Amygdala (tissue), 56 donors: ENCODE results near the gene WDR62.
"Not testable (repeated sequence)": the region's sequence is repeated elsewhere in the genome, so short reads cannot be mapped to it uniquely, and the experiment has no call there.

Experiments
- DNase-seq, 56 donors: peaks; one replicate each; lab custom pipeline; 2025; lab: John Stamatoyannopoulos, UW

The WDR62 gene

DNA sequence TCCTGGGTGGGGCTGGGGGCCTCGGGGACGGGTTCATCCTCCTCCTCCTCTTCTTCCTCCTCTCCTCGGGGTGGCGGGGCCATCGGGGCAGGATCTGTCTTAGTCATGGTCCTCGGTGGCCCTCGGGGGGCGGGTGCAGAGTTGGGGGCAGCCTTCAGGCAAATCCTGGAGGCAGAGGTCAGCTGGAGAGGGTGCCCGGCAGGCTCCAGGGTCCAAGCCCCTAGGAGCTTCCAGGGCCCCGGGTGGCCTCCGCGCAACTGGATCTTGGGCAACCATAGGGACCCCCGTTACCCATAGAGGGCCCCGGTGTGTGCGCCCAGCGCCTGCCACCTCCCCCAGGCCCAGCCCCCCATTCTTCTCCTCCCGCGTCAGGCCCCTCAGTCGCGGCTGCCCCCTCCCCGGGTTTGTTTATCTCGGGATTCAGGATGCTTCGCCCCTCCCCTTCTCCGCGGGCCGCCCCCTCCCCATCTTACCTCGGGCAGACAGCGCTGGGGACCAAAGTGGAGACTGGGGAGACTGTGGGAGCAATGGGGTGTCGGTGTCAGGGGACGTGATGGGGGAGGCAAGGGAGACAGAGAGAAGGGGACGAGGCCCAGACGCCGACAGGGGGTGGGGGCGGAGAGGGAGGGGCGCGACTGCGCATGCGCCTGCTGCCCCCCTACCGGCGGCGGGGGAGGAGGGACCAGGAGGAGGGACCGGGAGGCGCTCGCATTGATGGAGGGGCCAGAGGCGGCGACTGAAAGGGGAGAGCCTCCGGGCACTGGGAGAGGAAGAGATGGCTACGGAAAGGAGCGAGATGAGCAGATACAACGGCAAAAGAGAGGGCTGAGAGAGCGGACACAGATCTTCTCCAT lies 22.2 kb upstream of the WDR62 start, which contains the start of gene CLIP3:
TSS of gene CLIP3 (minus strand) at position 623 of the 854 bp plus-strand sequence. CDS start at position 107, 516 bp downstream.
- peak in 55 of 56 donors; percentile 25 to 89 (median 74) for DNase-seq

DNA sequence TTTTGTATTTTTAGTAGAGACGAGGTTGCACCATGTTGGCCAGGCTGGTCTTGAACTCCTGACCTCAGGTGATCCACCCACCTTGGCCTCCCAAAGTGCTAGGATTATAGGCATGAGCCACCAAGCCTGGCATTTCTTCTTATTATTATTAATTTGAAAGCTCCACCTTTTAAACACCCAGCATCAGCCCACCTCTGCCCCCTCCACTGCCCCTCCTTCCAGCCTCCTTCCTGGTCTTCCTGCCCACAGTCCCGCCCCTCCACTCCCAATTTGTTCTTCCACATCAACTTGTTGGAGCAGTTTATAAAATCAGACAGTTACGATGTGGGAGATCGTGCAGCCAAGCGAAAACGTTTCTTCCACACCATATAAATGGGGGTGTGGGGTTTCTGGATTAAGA lies 14.2 kb upstream of the WDR62 start:
- no peak for DNase-seq

DNA sequence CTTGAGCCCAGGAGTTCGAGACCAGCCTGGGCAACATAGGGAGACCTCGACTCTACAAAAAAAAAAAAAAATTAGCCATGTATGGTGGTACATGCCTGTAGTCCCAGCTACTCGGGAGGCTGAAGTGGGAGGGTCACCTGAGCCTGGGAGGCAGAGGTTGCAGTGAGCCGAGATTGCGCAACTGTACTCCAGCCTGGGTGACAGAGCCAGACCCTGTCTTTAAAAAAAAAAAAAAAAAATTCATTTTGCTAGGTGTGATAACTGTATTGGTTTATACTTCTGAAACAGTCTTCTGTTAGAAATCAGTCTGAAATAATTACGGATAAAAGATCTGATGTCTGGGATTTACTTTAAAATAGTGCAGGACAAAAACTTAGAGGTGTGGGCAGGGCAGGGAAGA lies 13.6 kb upstream of the WDR62 start:
- DNase-seq, result not testable (repeated sequence)

DNA sequence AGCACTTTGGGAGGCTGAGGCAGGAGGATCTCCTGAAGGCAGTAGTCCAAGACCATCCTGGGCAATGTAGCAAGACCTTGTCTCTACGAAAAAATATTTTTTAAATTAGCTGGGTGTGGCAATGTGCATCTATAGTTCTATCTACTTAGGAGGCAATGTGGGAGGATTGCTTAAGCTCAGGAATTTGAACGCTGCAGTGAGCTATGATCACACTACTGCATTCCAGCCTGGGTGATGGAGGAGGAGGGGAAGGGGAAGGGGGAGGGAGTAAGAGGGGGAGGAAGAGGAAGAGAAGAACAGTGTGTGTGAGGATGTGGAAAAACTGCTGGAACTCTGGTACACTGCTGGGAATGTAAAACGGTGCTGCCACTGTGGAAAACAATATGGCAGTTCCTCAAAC lies 12.9 kb upstream of the WDR62 start:
- DNase-seq, result no peak

DNA sequence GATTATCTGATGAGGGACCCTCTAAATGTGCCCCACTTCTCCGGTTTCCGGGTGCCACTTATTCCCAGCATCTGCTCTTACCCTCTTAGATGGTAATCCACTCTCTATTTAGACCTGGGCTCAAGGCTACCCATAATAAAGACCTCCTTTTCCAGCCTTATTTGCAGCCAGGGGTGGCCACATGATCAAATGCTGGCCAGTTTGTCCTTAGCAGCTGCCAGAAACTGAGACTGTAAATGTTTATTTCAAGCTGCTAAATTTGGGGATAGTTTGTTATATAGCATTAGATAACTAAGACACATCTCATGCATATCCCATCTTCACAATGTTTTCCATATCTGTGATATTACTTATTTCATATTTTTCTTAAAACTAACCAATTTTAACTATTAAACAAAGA lies 10.7 kb upstream of the WDR62 start:
- peak in 11 of 56 donors; percentile 2 to 38 (median 14) for DNase-seq

DNA sequence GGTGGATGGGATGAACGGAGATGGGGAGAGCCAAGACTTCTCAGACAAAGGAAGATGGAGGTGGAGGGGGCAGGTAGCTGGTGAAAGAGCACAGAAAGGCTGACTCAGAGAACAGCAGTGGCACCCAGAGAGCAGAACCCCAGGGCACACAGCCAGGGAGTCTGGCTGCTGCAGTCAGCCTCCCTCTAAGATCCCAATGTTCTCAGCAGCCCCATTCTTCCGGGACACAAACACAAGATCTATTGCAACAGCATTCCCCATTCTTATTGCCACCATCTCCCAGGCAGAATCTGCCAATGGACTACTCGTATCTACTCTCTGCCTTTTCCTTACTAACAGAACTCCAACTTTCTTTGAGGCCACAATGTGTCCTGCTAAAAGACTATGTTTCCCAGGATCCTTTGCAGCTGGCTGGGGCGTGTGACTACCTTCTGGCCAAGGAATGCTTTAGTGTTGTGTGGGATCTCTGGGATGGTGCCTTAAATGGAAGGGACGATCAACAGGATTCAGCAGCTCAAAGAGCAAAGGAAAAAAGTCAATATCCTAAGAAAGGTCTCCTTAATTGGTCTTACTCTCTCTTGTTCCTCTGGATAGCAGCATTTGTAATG lies 8.2 kb upstream of the WDR62 start:
- DNase-seq, result peak in 15 of 56 donors; percentile 6 to 58 (median 18)

DNA sequence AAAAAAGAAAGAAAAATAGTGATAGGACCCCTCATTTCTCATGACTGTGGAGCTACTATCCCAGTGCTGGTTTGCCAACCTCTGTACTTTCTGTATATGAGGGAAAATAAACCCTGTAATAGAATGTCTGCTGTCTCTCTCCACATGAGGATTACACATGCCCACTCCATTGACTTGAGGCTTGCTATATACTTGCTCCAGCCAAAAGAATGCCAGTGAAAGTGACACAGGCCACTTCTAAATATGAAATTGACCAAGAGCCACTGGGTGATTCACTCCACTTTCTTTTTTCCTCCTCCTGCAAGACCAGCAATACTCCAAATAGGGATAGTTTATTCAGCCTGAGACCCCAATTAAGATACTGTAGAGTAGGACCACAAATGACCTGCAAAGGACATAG lies 6.9 kb upstream of the WDR62 start:
- no peak for DNase-seq

DNA sequence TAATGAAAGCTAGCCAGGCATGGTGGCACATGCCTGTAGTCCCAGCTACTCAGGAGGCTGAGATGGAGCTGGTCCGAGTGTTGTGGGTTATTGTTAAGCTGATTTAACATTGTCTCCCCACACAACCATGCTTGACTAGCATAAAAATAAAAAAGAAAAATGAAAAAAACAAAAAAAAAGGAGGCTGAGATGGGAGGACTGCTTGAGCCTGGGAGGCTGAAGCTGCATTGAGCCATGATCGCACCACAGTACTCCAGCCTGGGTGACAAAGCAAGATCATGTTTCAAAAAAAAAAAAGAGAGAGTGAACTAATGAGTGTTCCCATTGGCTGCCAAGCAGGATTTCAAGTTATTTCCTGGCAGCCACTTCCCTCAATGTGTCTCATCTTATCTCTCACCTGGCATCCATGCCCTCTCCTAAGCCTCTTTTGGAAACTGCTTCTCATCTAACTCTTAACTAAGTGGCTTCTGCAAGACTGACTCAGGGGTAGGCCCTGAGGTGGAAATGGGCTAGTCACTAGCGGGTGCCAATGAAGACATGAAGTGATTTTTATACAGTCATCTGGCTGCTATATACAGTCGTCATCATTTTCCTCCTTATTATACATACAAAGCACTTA lies 5.5 kb upstream of the WDR62 start:
- DNase-seq, result no peak

DNA sequence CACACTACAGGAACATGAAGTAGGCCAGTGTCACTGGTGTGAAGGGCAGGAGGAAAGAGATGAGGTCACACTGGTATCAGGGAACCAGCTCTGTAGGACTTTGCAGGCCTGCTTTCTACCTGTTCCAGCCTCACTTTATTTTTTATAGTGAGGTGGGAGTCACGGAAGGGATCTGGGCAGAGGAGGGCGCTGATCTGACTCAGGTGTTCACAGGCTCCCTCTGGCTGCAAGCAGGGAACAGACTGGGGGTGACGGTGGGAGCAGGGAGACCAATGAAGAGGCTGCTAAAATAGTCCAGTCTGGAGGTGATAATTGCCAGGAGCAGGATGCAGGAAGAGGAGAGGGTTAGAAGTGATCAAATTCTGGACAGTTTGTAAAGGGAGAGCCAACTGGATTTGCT lies 3.5 kb upstream of the WDR62 start:
- DNase-seq, result peak in 2 of 56 donors; percentile 8 to 15

DNA sequence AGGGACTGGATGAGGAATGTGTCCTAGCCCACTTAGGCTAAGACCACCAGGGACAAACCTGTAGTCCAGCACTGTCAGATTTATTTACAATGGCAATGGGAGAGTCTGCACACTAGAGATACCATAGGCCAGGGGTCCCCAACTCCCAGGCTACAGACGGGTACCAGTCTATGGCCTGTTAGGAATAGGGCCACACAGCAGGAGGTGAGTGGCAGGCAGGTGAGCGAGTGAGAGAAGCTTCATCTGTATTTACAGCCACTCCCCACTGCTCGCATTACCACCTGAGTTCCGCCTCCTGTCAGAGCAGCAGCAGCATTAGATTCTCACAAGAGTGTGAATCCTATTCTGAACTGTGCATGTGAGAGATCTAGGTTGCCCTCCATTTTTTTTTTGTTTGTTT lies 3.1 kb upstream of the WDR62 start:
- DNase-seq, result no peak

DNA sequence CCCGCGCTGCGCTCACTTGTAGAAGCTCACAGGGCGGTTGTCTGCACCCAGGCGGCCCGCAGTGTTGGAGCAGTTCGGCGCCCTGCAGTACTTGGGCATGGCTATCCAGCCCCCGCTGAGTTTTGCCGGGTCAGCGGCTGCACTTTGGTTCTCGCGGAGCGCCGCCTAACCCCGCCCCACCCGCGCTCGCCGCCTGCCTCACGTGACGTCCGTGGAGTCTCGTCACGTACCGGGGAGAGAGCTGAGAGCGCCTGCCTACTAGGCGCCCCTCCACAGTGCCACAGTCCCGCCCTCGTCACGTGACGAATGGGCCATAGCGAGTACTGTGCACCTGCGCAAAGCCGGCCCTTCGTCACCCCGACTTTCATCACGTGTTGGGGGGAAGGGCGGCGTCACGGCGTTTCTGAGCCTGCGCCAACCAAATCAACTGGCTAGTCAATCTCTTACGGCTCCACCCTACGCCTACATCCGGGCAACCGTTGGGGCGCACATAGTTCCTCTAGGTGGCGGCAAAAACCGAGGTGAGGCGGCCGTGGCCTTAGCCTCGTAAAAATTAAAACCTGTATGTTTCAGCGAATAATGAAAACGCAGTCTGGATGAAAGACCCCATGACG lies 471 bp upstream of the WDR62 start, which contains the start of gene THAP8:
TSS of gene THAP8 (minus strand) at position 167 of the 614 bp plus-strand sequence. CDS start at position 99, 68 bp downstream.
- peak; percentile 94 to 100 (median 99) for DNase-seq

DNA sequence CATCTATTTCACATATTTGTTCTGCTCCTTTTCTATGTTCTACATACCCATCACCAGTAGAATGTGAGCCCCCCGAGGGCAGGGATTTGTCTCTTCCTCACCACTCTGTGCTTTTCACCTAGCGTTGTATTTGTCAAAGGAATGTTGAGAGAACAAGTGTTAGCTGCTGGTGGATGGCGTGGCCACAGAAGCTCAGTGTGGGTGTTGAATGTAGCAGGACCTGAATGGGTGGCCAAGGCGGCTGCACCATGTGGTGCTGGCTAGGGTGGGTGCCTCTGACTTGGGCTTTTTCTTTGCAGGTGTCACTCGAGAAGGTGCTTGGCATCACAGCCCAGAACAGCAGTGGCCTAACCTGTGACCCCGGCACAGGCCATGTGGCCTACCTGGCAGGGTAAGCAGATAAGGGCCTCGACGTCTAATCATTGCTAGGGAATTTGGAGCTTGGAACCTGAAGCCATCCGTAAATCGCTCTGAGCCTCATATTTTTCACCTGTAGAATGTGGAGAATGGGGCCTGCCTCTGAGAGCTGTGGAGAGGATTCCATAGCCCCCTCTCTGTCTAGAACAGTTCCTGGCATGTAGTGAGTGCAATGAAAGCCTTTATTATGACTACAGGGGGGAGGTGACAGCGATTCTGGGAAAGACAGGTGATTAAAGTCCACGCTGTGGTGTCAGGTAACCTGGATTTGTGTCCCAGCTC lies 3.9 kb downstream of the WDR62 start:
- DNase-seq, result no peak

DNA sequence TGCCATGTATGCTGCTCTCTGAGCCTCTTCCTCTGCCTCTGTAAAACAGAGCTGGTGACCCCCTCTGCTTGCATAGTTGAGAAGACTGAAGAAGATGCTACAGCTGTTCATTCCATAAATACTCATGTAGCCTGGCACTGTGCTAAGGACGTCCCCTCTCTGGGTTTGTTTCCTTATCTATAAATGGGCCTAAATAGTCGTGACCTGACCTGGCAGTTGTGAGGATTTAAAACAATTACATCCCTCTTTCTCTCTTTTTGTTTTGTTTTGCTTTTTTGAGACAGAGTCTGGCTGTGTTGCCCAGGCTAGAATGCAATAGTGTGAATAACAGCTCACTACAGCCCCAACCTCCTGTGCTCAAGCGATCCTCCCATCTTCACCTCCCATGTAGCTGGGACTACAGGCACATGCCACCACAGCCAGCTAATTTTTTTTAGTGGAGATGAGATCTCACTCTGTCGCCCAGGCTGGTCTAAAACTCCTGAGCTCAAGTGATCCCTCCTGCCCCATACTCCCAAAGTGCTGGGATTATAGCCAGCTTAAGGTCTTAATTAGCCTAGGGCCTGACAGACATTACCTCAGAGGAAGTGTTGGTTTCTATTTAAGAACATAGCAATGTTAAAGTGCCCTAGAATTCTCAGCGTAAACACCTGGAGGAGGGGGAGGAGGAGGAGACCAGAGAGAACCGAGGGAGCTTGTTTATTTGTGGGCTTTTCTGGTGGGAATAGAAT lies 4.6 kb downstream of the WDR62 start:
- no peak for DNase-seq

DNA sequence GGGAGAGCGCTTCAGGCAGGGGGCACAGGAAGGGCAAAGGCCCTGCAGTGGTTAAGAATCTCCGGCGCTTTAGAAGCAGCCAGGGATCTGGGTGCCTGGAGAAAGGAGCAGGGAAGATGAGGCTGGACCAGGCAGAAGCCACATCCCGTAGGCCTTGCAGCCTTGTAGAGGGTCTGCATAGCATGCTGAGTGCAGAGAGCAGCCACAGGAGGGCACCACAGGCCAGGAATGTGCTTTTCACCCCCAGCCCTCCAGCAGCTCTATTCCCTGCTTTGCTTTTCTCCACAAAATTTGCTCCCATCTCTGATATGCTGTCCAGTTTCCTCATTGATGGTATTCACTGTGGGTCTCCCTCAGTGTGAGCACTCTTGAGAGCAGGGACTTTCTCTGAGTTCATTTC lies 5.7 kb downstream of the WDR62 start:
- peak in 51 of 56 donors; percentile 10 to 85 (median 58) for DNase-seq

DNA sequence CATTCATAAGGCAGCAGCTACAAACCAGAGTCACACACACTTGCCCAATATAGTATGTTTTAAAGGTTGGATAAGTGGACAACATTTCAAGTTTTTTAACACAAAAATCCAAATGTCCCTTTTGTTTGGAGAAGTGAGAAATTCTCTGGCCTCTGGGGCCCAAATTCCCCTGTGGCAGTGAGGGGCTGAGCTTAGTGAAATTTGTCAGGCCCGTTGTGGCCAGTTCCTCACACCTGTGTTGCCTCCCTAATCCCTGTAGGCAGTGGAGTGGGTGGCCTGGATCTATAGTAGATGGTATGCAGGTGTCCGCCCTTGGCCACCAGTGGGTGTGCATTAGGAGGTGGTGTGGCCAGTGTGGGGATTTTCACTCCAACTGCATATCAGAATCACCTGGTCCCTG lies 6.7 kb downstream of the WDR62 start:
- DNase-seq, result no peak

DNA sequence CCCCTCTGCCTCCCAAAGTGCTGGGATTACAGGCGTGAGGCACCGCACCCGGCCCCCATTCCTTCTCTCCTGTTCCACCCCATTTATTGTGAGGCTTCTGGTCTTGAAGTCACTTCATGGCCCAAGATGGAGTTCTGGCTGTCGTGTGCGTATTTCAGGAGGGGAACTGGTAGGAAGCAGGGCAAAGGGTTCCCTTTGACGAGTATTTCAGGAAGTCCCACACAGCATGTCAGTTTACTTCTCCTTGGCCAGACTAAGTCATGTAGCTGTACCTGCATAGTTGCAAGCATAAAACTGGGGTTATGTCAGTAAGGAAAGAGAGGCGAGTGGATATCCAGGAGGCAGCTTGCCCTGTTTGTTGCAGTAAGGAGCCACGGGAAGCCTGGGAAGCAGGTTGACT lies 10.1 kb downstream of the WDR62 start:
- no peak for DNase-seq

DNA sequence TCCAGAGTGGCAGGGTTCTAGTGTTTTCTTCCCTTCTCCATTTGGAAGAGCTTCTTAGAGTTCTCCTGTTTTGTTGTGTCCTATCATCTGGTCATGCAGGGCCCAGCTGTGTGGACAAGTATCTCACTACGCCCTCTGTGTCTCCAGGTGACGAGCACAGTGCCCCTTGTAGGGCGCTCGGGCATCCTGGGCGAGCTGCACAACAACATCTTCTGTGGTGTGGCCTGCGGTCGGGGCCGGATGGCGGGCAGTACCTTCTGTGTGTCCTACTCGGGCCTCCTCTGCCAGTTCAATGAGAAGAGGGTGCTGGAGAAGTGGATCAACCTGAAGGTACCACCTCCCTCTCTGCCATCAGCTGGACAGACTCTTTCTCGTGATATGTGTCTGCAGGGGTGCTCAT lies 13.0 kb downstream of the WDR62 start:
- DNase-seq, result no peak

DNA sequence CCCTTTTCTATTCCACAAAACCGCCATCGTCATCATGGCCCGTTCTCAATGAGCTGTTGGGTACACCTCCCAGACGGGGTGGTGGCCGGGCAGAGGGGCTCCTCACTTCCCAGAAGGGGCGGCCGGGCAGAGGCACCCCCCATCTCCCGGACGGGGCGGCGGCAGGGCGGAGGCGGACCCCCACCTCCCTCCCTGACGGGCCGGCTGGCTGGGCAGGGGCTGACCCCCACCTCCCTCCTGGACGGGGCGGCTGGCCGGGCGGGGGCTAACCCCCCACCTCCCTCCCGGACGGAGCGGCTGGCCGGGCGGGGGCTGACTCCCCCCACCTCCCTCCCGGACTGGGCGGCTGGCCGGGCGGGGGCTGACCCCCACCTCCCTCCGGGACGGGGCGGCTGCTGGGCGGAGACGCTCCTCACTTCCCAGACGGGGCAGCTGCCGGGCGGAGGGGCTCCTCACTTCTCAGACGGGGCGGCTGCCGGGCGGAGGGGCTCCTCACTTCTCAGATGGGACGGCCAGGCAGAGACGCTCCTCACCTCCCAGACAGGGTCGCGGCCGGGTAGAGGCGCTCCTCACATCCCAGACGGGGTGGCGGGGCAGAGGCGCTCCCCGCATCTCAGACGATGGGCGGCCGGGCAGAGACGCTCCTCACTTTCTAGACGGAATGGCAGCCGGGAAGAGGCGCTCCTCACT lies 14.3 kb downstream of the WDR62 start:
- not testable (repeated sequence) for DNase-seq

DNA sequence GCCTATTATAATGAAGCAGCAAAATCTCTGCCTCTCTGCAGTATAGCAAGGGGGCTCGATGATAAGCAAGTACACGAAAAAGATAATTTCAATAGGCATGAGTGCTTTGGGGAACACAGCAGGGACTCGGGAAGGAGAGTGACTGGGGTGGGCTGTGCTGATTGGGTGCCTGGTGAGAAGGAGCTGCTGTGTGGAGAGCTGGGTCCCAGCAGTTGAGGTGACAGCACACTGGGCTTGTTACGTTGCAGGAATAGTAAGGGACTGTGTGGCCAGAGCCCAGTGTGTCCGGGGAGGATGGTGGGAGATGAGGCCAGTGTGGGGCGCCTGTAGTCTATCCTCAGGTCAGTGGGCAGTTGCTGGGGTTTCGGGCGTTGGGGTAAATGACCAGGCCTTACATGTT lies 17.4 kb downstream of the WDR62 start:
- DNase-seq, result no peak
